NCI-H748 (cell line): Measurements from ENCODE around the gene LHFPL2.

ENCODE experiments used
- DNase-seq: peaks from one replicate; lab custom pipeline; 2025; ENCODE audit not compliant: unreplicated experiment; lab: John Stamatoyannopoulos, UW

The LHFPL2 gene

DNA sequence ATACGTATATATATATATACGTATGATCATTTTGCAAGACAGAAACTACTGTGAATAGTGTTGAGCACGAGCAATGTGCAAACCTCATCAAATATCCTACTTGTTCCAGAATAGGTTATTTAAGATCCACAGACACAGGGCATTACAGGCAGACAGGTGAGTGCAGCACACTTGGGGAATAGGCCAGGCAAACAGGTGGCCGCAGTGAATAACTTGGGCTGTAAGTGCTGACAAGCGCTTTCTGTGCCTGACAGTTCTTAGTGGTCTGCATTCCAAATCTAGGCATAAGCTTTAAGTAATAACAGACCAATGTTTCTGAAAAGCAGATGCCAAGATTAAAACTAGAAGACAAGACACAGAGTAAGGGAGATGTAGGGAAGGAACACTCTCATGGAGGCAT lies 77.9 kb downstream of the LHFPL2 start:
- DNase-seq: no peak

GRCh38 chr5:78569441-78569840 lies 79.1 kb downstream of the LHFPL2 start:
- DNase-seq: peak; percentile 81

DNA sequence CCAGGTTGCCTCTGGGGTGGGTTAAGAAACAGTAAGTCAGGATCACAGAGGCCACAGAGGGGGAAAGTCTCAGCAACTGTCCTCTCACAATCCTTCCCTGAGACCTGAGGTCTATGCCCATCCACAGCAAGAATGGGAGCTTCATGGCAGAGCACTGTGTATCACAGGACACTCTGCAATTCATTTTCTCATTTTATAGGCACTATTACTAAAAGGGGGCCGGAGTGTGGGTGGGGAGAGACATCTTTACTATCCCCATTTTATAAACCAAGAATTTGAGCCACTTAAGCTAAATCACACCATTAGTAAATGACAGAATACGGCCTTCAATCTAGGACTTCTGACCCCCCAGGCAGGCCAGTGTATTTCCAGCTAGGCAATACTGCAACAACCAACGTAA lies 79.9 kb downstream of the LHFPL2 start:
- no peak for DNase-seq

GRCh38 chr5:78568212-78568611 lies 80.4 kb downstream of the LHFPL2 start:
- DNase-seq: no peak

GRCh38 chr5:78567617-78568016 lies 81.0 kb downstream of the LHFPL2 start:
- no peak for DNase-seq

DNA sequence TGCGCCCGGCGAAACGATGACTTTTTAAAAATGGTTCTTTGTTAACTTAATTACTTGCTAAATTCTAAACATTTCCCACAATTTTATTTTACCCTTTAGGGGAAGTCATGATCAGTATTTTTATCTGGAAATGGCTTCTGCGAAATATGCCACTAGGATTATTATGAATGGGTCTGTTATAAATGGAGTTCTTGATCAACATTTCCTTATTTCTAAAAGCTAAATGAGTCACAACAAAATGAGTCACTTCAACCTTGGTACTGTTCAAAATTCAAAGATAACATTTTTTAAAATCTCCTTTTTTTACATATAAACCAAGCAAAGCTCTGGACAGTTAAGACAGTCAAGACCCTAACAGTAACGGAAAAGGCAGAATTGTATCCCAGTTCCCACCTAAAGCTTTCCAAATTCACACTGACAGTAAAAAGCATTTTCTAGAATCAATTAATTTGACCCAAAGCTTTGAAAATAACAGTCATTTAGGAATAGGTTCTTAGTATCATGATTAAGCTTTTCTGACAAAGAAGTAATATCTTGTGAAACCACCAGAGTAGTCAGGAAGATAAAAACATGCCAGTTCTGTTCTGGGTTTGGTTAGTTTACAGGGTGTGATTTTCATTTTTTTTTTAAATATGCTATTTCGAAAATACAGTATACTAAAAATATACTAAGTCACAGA lies 81.7 kb downstream of the LHFPL2 start:
- DNase-seq: no peak

GRCh38 chr5:78565395-78565794 lies 83.2 kb downstream of the LHFPL2 start:
- DNase-seq: no peak

GRCh38 chr5:78563621-78564020 lies 85.0 kb downstream of the LHFPL2 start:
- no peak for DNase-seq

- DNase-seq: no peak
These were observed 85.8 kb downstream of the LHFPL2 start for GRCh38 chr5:78562714-78563330.

- no peak for DNase-seq
These were observed 86.6 kb downstream of the LHFPL2 start for GRCh38 chr5:78562001-78562400.

- DNase-seq: no peak
These were observed 87.3 kb downstream of the LHFPL2 start for GRCh38 chr5:78561261-78561660.

DNA sequence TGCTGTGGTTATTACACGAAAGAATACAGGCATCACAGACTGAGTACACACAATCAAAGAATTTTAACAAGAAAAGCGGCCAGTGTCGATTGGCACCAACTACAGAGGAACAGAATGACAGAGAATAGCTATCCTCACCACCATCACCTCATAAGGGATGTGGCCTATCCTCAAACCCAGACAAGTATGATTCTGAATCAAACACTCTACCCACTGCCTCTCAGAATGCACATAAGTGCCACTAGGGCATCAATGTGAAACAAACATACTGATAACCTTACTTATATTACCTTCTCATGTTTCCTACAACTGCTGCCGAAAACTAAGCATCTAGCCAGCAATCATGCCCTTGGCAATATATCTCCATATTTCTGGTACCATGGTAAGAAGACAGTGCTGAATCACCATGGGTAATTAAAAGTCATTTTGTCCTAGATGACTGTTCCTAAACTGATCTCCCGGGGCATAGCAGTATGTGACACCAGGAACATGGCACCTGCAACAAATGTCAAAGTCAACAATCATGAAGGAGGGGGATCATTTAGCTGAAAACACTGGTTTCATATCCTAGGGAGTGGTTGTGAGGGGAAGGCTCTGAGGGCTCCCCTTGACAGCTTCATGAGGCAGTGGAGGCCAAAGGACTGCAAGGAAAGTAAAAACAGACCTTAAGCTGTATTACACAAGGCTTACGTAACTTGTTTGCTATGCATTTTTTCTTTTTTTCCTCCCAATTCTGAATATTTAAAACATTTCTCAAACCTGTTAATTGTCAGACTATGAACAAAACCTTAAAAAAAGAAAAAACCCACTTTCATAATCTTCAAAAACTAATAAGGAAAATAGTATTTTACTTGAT lies 88.3 kb downstream of the LHFPL2 start:
- DNase-seq: peak; percentile 20

DNA sequence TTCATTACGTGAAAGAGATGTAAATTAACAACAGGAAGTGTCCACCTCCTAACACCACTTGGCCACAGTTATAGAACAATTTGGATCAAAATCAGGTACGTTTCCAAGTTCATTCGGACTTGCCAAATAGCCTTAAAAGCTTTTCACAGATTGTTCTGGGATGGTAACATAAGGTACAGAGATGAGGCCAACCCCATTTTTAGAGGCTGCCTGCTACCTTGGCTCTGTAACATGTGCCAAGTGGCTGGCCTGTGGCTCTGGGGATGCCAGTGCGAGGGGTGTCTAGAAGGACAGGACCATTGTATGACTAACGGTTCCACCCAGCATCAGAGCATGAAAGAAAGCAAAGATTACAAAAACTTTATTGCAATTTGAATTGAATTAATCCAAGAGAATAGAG lies 91.0 kb downstream of the LHFPL2 start:
- DNase-seq: no peak

GRCh38 chr5:78555870-78556269 lies 92.7 kb downstream of the LHFPL2 start:
- no peak for DNase-seq

DNA sequence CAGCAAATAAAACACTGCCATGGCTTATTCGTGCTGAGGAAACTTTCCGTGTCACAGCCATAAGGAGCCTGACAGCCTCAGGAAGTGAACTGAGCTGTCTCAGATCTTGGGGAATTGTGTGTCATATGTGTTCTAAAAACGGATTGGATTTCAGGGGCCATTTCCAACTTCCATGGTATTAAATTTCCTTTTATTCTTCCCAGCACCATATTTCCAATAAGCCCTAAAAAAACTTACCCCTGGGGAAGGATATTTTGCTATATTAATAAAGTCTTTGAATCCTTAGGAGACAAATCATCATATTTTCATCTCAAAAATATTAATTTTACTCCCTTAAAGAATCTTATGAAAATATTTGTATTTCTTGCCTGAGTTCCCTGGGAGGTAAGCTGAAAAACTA lies 93.9 kb downstream of the LHFPL2 start:
- DNase-seq: no peak

- DNase-seq: no peak
These were observed 94.8 kb downstream of the LHFPL2 start for GRCh38 chr5:78553580-78554353.

GRCh38 chr5:78552729-78553342 lies 95.7 kb downstream of the LHFPL2 start:
- no peak for DNase-seq

DNA sequence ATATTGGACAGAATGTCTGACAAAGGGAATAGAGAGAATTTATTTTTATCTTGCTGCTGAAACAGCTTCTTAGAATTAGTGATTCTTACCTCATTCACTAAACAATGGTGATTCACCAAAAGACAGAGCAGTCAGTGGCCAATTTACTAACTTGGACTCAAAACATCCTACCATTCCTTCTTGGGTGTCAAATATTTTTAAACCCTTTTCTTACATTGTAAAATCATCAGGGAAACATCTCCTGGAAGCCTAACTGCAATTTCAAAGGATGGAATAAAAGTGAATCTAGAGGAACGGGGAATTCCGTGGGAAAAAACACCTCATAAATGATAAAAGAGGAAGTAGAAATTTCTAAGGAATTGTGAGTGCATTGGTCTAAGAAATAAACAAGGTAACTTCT lies 97.7 kb downstream of the LHFPL2 start:
- DNase-seq: no peak

DNA sequence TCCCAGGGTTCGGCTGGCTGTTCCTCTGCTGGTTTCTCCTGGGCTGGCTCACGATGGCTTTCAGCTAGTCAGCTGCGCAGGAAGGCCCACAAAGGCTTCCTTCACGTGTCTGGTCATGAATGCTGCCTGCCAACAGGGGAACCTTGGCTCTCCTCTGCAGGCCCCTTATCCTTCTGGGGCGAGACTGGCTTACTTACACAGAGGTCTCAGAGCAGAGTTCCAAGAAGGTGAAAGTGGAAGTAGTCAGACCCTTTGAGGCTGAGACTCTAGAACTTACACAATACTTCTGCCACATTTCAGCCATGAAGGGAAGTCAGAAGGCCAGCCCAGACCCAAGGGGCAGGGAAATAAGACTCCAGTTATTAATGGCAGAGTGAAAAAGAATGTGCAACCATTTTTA lies 99.5 kb downstream of the LHFPL2 start:
- DNase-seq: no peak

DNA sequence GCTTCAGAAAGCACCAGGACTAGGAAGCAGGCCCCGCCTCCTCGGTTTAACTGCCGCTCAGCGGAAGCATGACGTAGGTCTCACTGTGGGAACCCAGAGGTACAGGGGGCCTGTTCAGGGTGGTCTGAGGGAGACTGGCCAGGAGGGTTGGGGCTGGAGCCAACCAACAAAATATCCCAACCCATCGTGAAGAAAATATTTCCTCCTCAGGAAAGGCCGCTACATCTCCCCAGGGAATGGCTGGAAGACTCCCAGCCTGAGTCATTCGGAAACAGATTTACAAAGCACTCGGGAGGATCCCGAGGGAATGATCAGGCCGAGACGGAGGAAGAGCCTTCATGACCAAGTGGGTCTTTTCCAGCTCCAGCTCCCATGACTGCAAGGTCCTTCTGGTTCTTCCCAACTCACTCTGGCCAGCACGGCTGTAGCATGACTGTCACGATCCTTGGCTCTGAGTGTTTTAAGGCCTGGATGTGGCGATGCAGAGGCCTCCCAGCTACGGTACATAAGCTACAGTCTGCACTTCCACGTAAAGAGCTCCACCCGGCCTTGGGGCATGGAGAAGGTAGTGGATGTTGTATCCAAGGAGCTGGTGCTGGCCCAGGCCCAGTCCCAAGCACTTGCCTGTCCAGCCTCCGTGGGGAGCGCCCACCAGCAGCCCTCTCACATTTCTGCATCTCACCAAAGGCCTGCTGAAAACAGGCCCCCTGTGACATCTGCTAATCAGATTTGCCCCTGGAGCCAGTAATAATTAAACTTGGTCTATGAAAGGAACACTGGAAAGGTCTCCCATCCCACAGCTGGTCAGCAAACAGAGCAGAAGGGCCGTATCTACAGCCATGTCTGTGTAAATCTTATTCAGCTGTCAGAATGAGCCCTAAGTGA lies 100.6 kb downstream of the LHFPL2 start:
- DNase-seq: no peak
